T-cell (primary cell): Measurements from ENCODE around the gene RTN3. TPM values are rescaled to one million over a fixed set of nuclear protein-coding genes. Genes with fewer than 3 reads are reported as not detected.

Source experiments
- ATAC-seq, 4 experiments: fragments of 200-7000 bp in 3 of 4; fragments of 150-1000 bp in 1 of 4; cut with Tn5 transposase; replicated peaks in 1 of 4; 1 replicate in 3 of 4; 2 replicates in 1 of 4; pipeline ENCODE4 v1.10.0; 2021; ENCODE audit warnings: moderate library complexity in 3 of 4, mild to moderate bottlenecking in 2 of 4, moderate number of reproducible peaks in 1 of 4
- CTCF ChIA-PET, 2 donors: fragments of 300-600 bp; sonication (Branson Sonifier 250); formaldehyde crosslinking; loops; one replicate each; lab custom pipeline; 2022; ENCODE audit warnings: antibody characterized with exemption in 2 of 2; lab: Charles Lee
- POLR2A ChIA-PET, 2 donors: fragments of 300-600 bp; sonication (Branson Sonifier 250); formaldehyde crosslinking; loops; one replicate each; lab custom pipeline; 2022; ENCODE audit warnings: antibody characterized with exemption in 2 of 2; lab: Charles Lee
- DNase-seq, 35 experiments: peaks; one replicate each; pipeline versions ENCODE4 v3.0.0 to v3.0.0-alpha.2; 2013 to 2023
- H3K27ac ChIP-seq: one replicate; pipeline ENCODE4 v1.5.1; 2013; ENCODE audit warnings: low read length
- H3K27me3 ChIP-seq, 2 experiments: replicated peaks in 1 of 2; 1 replicate in 1 of 2; 2 replicates in 1 of 2; pipeline versions ENCODE4 v1.6.1 to v1.7.0; 2013; ENCODE audit warnings: low read length in 1 of 2, mixed read lengths in 1 of 2; ENCODE audit not compliant: control insufficient read depth in 2 of 2, insufficient read depth in 2 of 2; ENCODE audit errors: extremely low read depth in 1 of 2
- H3K36me3 ChIP-seq, 2 donors: 1 replicate in 1 of 2; 2 replicates in 1 of 2; pipeline versions ENCODE4 v1.6.1 to v1.7.0; 2013; ENCODE audit warnings: low read length in 1 of 2; ENCODE audit not compliant: control insufficient read depth in 2 of 2, insufficient read depth in 1 of 2; ENCODE audit errors: extremely low read depth in 1 of 2
- H3K4me1 ChIP-seq, 2 experiments: 1 replicate in 1 of 2; 2 replicates in 1 of 2; pipeline versions ENCODE4 v1.6.1 to v1.7.0; 2013; ENCODE audit warnings: low read length in 2 of 2, mixed read lengths in 1 of 2; ENCODE audit not compliant: insufficient read depth in 2 of 2, control insufficient read depth in 1 of 2; ENCODE audit errors: extremely low read depth in 1 of 2
- H3K4me3 ChIP-seq, 2 donors: 1 replicate in 1 of 2; 2 replicates in 1 of 2; pipeline versions ENCODE4 v1.5.1 to v1.7.0; 2013; ENCODE audit warnings: mild to moderate bottlenecking in 2 of 2, low read length in 1 of 2, moderate library complexity in 1 of 2; ENCODE audit not compliant: control insufficient read depth in 1 of 2; ENCODE audit errors: extremely low read depth in 1 of 2
- H3K9me3 ChIP-seq: 2 replicates; pipeline ENCODE4 v1.7.0; 2013
- H3K27ac Mint-ChIP-seq, 2 donors: one replicate each; pipeline ENCODE4 v1.8.0; 2020 to 2021; ENCODE audit warnings: mild to moderate bottlenecking in 2 of 2, mixed read lengths in 2 of 2
- H3K27me3 Mint-ChIP-seq, 2 donors: one replicate each; pipeline ENCODE4 v1.8.0; 2021 to 2022; ENCODE audit warnings: mixed read lengths in 2 of 2
- H3K36me3 Mint-ChIP-seq: one replicate; pipeline ENCODE4 v1.8.0; 2021; ENCODE audit warnings: mixed read lengths
- H3K4me1 Mint-ChIP-seq, 3 donors: one replicate each; pipeline ENCODE4 v1.8.0; 2020 to 2022; ENCODE audit warnings: mixed read lengths in 3 of 3, mild to moderate bottlenecking in 1 of 3
- H3K4me3 Mint-ChIP-seq, 3 donors: one replicate each; pipeline ENCODE4 v1.8.0; 2020 to 2022; ENCODE audit warnings: mild to moderate bottlenecking in 3 of 3, mixed read lengths in 3 of 3, moderate library complexity in 3 of 3
- H3K9me3 Mint-ChIP-seq, 3 donors: one replicate each; pipeline ENCODE4 v1.8.0; 2020 to 2022; ENCODE audit warnings: mixed read lengths in 3 of 3
- WGBS: methylation state at CpG from one replicate; pipeline ENCODE4 v1.1.5; 2013; ENCODE audit warnings: missing lambda C conversion rate; ENCODE audit not compliant: insufficient coverage; 5-methylcytosine and 5-hydroxymethylcytosine counted together
- total RNA-seq, 35 experiments: library from RNA in 6 of 35; stranded (reverse) in 6 of 35; fragments of 120-200 nt in 1 of 35; gene quantifications; one replicate each; pipeline versions ENCODE4 v1.2.1 to v1.2.4 and lab custom pipeline; 2013 to 2026

The RTN3 gene
- total RNA-seq, 5 donors from 2014 or later (not counting 1 experiment from before 2014, with no cell fraction given) = 25.0 to 39.7 (median 34.9) TPM

DNA sequence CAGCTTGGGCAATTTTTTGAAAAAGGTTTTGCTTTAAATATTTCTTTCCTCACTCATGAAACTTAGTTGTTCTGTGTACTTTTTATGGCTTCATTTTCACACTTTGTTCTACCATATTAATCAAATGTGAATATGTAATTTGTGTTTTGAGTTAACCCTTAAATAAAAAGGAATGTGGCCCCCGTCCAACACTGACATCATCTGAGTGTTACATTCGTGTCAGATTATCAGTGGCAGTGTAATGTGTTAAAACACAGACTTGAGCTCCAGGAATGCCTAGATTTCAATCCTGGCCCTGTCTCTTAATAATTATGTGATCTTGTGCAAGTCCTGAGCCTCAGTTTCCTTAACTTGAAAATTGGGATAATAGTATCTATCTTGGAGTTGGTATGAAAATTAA lies 5.6 kb downstream of the RTN3 start:
- no peaks in the 10 kb centered on the region for H3K36me3 ChIP-seq
- no peaks in the 10 kb centered on the region for H3K27me3 ChIP-seq
- ChIA-PET POLR2A (no interaction called here), CTCF (interaction anchor here (0.5 to 0.7 kb wide), 4 partner anchors 15 to 651 kb away, joined by 3 to 6 read pairs (median 4); no protein-coding TSS in a partner anchor)
- H3K9me3 Mint-ChIP-seq = no peaks in the 10 kb centered on the region
- H3K4me1 ChIP-seq = peaks cover 8 to 13% of the 10 kb centered on the region in 2 experiments
- no peaks in the 10 kb centered on the region for H3K27me3 Mint-ChIP-seq
- no peak overlapping the region for H3K27ac Mint-ChIP-seq
- H3K4me3 ChIP-seq = no peak overlapping the region
- no peak for ATAC-seq
- H3K4me1 Mint-ChIP-seq = peaks cover 36 to 45% (median 40%) of the 10 kb centered on the region in 3 donors
- H3K4me3 Mint-ChIP-seq = no peak overlapping the region
- no peaks in the 10 kb centered on the region for H3K9me3 ChIP-seq
- H3K36me3 Mint-ChIP-seq = peaks cover 3% of the 10 kb centered on the region
- H3K27ac ChIP-seq = no peak overlapping the region
- DNase-seq = no peak
- 71% methylated on average over 1 of the region's 2 CpGs for WGBS

DNA sequence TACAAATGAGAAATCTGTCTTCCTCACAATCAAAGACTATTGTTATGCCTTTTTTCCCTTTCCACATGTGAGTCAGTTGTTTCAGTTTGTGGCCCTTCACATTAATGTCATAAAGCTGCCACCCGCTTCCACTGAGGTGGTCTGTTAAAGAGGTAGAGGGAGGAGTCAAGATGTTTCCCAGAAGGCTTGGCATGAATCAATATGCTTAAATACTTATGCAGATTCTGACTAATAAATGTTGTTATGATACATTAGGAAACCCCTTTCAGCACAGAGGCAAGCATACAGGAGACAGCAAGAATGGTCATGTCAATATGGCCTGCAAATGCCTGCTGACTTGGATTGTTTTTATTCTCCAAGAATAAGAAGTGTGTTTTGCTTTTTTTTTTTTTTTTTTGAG lies 6.5 kb downstream of the RTN3 start:
- ATAC-seq (no peak), DNase-seq (no peak)
- CTCF ChIA-PET = no interaction called here
- H3K27ac Mint-ChIP-seq = no peak overlapping the region
- no peaks in the 10 kb centered on the region for H3K9me3 Mint-ChIP-seq
- Histone ChIP-seq H3K4me1 (peaks cover 0 to 6% of the 10 kb centered on the region in 2 experiments), H3K27me3 (no peaks in the 10 kb centered on the region), H3K27ac (no peak overlapping the region), H3K9me3 (no peaks in the 10 kb centered on the region), H3K4me3 (no peak overlapping the region), H3K36me3 (no peaks in the 10 kb centered on the region)
- H3K4me1 Mint-ChIP-seq = peaks cover 27 to 36% (median 31%) of the 10 kb centered on the region in 3 donors
- WGBS = no CpG with 5 or more reads among the region's 1 CpG
- peaks cover 3% of the 10 kb centered on the region for H3K36me3 Mint-ChIP-seq
- H3K4me3 Mint-ChIP-seq = no peak overlapping the region
- no peaks in the 10 kb centered on the region for H3K27me3 Mint-ChIP-seq
- POLR2A ChIA-PET = no interaction called here

- Mint-ChIP-seq H3K36me3 (peaks cover 10% of the 10 kb centered on the region), H3K27ac (no peak overlapping the region), H3K9me3 (no peaks in the 10 kb centered on the region), H3K4me1 (peaks cover 9 to 26% (median 15%) of the 10 kb centered on the region in 3 donors), H3K4me3 (no peak overlapping the region), H3K27me3 (no peaks in the 10 kb centered on the region)
- Histone ChIP-seq H3K4me1 (no peaks in the 10 kb centered on the region), H3K27me3 (no peaks in the 10 kb centered on the region), H3K36me3 (no peaks in the 10 kb centered on the region), H3K4me3 (no peak overlapping the region), H3K27ac (no peak overlapping the region), H3K9me3 (no peaks in the 10 kb centered on the region)
- POLR2A ChIA-PET = no interaction called here
- ATAC-seq (no peak), DNase-seq (no peak)
- CTCF ChIA-PET = interaction anchor here in 1 of 2 donors (1.4 kb wide), 1 partner anchor 12 kb away, joined by 3 read pairs; no protein-coding TSS in a partner anchor
- WGBS = 99% methylated on average over 7 of the region's 7 CpGs
Measured at GRCh38 chr11:63694596-63694995, 13.3 kb downstream of the RTN3 start.

- H3K27me3 ChIP-seq = no peaks in the 10 kb centered on the region
- no peaks in the 10 kb centered on the region for H3K36me3 ChIP-seq
- CTCF ChIA-PET = interaction anchor here in 1 of 2 donors (0.6 kb wide), 1 partner anchor 1625 kb away, joined by 3 read pairs; no protein-coding TSS in a partner anchor
- H3K9me3 Mint-ChIP-seq = no peaks in the 10 kb centered on the region
- DNase-seq = no peak
- no peaks in the 10 kb centered on the region for H3K4me1 ChIP-seq
- POLR2A ChIA-PET = interaction anchor here in 1 of 2 donors (0.6 kb wide), 1 partner anchor 9 kb away, joined by 3 read pairs; no protein-coding TSS in a partner anchor
- peaks cover 17% of the 10 kb centered on the region for H3K36me3 Mint-ChIP-seq
- H3K27ac ChIP-seq = no peak overlapping the region
- H3K27ac Mint-ChIP-seq = no peak overlapping the region
- ATAC-seq = no peak
- no peaks in the 10 kb centered on the region for H3K27me3 Mint-ChIP-seq
- H3K4me3 Mint-ChIP-seq = no peak overlapping the region
- WGBS = 95% methylated on average over 4 of the region's 11 CpGs
- H3K9me3 ChIP-seq = no peaks in the 10 kb centered on the region
- no peak overlapping the region for H3K4me3 ChIP-seq
- peaks cover 8 to 22% (median 13%) of the 10 kb centered on the region in 3 donors for H3K4me1 Mint-ChIP-seq
Measured at GRCh38 chr11:63698976-63699733, 17.9 kb downstream of the RTN3 start.

- Mint-ChIP-seq H3K4me1 (peaks cover 8 to 22% (median 15%) of the 10 kb centered on the region in 3 donors), H3K27me3 (no peaks in the 10 kb centered on the region), H3K27ac (no peak overlapping the region), H3K4me3 (no peak overlapping the region), H3K9me3 (no peaks in the 10 kb centered on the region), H3K36me3 (peaks cover 17% of the 10 kb centered on the region)
- ChIA-PET POLR2A (interaction anchor here in 1 of 2 donors (0.6 kb wide), 2 partner anchors 9 to 138 kb away, joined by 3 to 4 read pairs; no protein-coding TSS in a partner anchor), CTCF (interaction anchor here in 1 of 2 donors (0.6 kb wide), 2 partner anchors 78 to 1626 kb away, joined by 3 read pairs; no protein-coding TSS in a partner anchor)
- Histone ChIP-seq H3K36me3 (no peaks in the 10 kb centered on the region), H3K27ac (no peak overlapping the region), H3K9me3 (no peaks in the 10 kb centered on the region), H3K27me3 (no peaks in the 10 kb centered on the region), H3K4me3 (no peak overlapping the region), H3K4me1 (no peaks in the 10 kb centered on the region)
- no CpG with 5 or more reads among the region's 1 CpG for WGBS
- no peak for DNase-seq
- ATAC-seq = no peak
Measured at GRCh38 chr11:63699896-63700295, 18.6 kb downstream of the RTN3 start.

- H3K4me1 Mint-ChIP-seq = peaks cover 0 to 7% (median 3%) of the 10 kb centered on the region in 3 donors
- H3K36me3 Mint-ChIP-seq = peaks cover 5% of the 10 kb centered on the region
- Histone ChIP-seq H3K36me3 (no peaks in the 10 kb centered on the region), H3K4me1 (no peaks in the 10 kb centered on the region), H3K27ac (no peak overlapping the region), H3K9me3 (no peaks in the 10 kb centered on the region), H3K4me3 (no peak overlapping the region), H3K27me3 (no peaks in the 10 kb centered on the region)
- H3K27me3 Mint-ChIP-seq = no peaks in the 10 kb centered on the region
- H3K27ac Mint-ChIP-seq = no peak overlapping the region
- no peak overlapping the region for H3K4me3 Mint-ChIP-seq
- 100% methylated on average over 1 of the region's 2 CpGs for WGBS
- ATAC-seq = no peak
- no peak for DNase-seq
- ChIA-PET CTCF (no interaction called here), POLR2A (no interaction called here)
- no peaks in the 10 kb centered on the region for H3K9me3 Mint-ChIP-seq
Measured at GRCh38 chr11:63705526-63705925, 24.2 kb downstream of the RTN3 start.
